Naive B cell (primary cell): Measurements from ENCODE around the gene IQCH. TPM values are rescaled to one million over a fixed set of nuclear protein-coding genes. Genes with fewer than 3 reads are reported as not detected.
"Not testable (repeated sequence)": the region's sequence is repeated elsewhere in the genome, so short reads cannot be mapped to it uniquely, and the experiment has no call there.

ENCODE experiments used
- ATAC-seq, 2 donors: fragments of 150-1000 bp; cut with Tn5 transposase; 2 replicates each; pipeline ENCODE4 v1.10.0; 2021; ENCODE audit warnings: low read depth in 2 of 2, mild to moderate bottlenecking in 2 of 2, moderate library complexity in 2 of 2
- DNase-seq: peaks from one replicate; pipeline ENCODE4 v3.0.0; 2022
- H3K27ac Mint-ChIP-seq, 6 donors: one replicate each; pipeline ENCODE4 v1.8.0; 2020 to 2022; ENCODE audit warnings: mild to moderate bottlenecking in 6 of 6, mixed read lengths in 6 of 6, moderate library complexity in 5 of 6, inconsistent platforms in 2 of 6
- H3K27me3 Mint-ChIP-seq, 3 donors: one replicate each; pipeline ENCODE4 v1.8.0; 2021 to 2022; ENCODE audit warnings: mixed read lengths in 3 of 3, mild to moderate bottlenecking in 1 of 3
- H3K36me3 Mint-ChIP-seq, 2 donors: one replicate each; pipeline ENCODE4 v1.8.0; 2020 to 2022; ENCODE audit warnings: mixed read lengths in 2 of 2, inconsistent platforms in 1 of 2, mild to moderate bottlenecking in 1 of 2
- H3K4me1 Mint-ChIP-seq, 3 donors: one replicate each; pipeline ENCODE4 v1.8.0; 2020 to 2022; ENCODE audit warnings: mixed read lengths in 3 of 3, inconsistent platforms in 1 of 3, mild to moderate bottlenecking in 1 of 3, moderate library complexity in 1 of 3
- H3K4me3 Mint-ChIP-seq, 8 donors: one replicate each; pipeline ENCODE4 v1.8.0; 2020 to 2022; ENCODE audit warnings: mild to moderate bottlenecking in 8 of 8, mixed read lengths in 8 of 8, moderate library complexity in 8 of 8, inconsistent platforms in 2 of 8
- H3K9me3 Mint-ChIP-seq, 7 donors: one replicate each; pipeline ENCODE4 v1.8.0; 2020 to 2022; ENCODE audit warnings: mixed read lengths in 7 of 7, mild to moderate bottlenecking in 5 of 7, inconsistent platforms in 2 of 7, moderate library complexity in 1 of 7
- polyA plus RNA-seq, 6 donors: library from polyadenylated mRNA; unstranded; fragments of 300-500 nt; fragmentation: Illumina TruSeq; gene quantifications; one replicate each; pipeline ENCODE4 v1.2.3, GENCODE V29; 2021; ENCODE audit warnings: low read depth in 6 of 6

The IQCH gene
- polyA plus RNA-seq, 6 donors from 2014 or later, result 0.23 to 0.30 TPM; not detected in 4

DNA sequence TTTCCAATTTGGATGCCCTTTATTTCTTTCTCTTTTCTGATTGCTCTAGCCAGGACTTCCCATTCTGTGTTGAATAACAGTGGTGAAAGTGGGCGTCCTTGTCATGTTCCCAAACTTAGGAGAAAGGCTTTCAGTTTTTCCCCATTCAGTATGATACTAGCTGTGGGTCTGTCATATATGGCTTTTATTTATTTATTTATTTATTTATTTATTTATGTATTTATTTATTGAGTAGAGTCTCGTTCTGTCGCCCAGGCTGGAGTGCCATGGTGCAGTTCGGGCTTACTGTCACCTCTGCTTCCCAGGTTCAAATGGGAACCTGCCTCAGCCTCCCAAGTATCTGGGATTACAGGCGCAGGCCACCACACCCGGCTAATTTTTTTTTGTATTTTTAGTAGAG is 31.8 kb downstream of the IQCH start:
- not testable (repeated sequence) for H3K4me1 Mint-ChIP-seq, H3K36me3 Mint-ChIP-seq, DNase-seq, H3K27me3 Mint-ChIP-seq, H3K27ac Mint-ChIP-seq, ATAC-seq, H3K4me3 Mint-ChIP-seq
- peaks cover 0 to 11% (median 3%) of the 10 kb centered on the region in 7 donors for H3K9me3 Mint-ChIP-seq

- H3K27me3 Mint-ChIP-seq, result peaks cover 0 to 3% (median 0%) of the 10 kb centered on the region in 3 donors
- no peak for ATAC-seq
- peaks cover 0 to 4% of the 10 kb centered on the region in 2 donors for H3K36me3 Mint-ChIP-seq
- DNase-seq, result no peak
- H3K4me1 Mint-ChIP-seq, result no peaks in the 10 kb centered on the region
- H3K27ac Mint-ChIP-seq, result no peak overlapping the region
- H3K4me3 Mint-ChIP-seq, result no peak overlapping the region
- peaks cover 0 to 8% (median 2%) of the 10 kb centered on the region in 7 donors for H3K9me3 Mint-ChIP-seq
Measured at GRCh38 chr15:67290319-67290718, 35.7 kb downstream of the IQCH start.

DNA sequence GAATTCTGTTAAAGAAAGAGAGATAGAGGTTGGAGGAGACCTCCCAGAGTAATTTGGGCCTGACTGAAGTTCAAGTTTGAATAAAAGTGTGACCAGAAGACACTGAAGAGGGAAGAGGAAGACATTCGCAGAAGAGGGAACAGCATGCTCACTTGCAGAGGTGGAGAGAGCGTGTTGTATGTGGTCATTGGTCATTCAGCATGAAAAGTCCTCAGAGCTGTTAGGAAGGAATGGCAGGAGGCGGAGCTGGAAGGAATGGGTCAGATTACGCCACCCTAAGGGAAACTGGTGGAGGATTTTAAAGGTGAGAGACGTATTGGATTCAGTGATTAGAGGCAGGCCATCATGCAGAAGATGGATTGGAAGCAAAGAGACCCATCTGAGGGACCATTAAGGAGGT is 41.6 kb downstream of the IQCH start:
- H3K27ac Mint-ChIP-seq, result peak overlapping the region in 2 of 6 donors; percentile 50 to 62
- DNase-seq (no peak), ATAC-seq (no peak)
- H3K36me3 Mint-ChIP-seq, result no peaks in the 10 kb centered on the region
- H3K9me3 Mint-ChIP-seq, result no peaks in the 10 kb centered on the region
- peak overlapping the region in 4 of 8 donors; percentile 3 to 47 (median 20) for H3K4me3 Mint-ChIP-seq
- no peaks in the 10 kb centered on the region for H3K27me3 Mint-ChIP-seq
- peaks cover 11 to 19% (median 16%) of the 10 kb centered on the region in 3 donors for H3K4me1 Mint-ChIP-seq

GRCh38 chr15:67296684-67297083 is 42.1 kb downstream of the IQCH start:
- H3K4me3 Mint-ChIP-seq, result peak overlapping the region in 1 of 8 donors; percentile 4
- no peaks in the 10 kb centered on the region for H3K27me3 Mint-ChIP-seq
- H3K36me3 Mint-ChIP-seq, result no peaks in the 10 kb centered on the region
- peak; percentile 73 to 86 for ATAC-seq
- DNase-seq, result peak; percentile 11
- H3K4me1 Mint-ChIP-seq, result peaks cover 11 to 19% (median 16%) of the 10 kb centered on the region in 3 donors
- H3K27ac Mint-ChIP-seq, result peak overlapping the region in 1 of 6 donors; percentile 50
- no peaks in the 10 kb centered on the region for H3K9me3 Mint-ChIP-seq

DNA sequence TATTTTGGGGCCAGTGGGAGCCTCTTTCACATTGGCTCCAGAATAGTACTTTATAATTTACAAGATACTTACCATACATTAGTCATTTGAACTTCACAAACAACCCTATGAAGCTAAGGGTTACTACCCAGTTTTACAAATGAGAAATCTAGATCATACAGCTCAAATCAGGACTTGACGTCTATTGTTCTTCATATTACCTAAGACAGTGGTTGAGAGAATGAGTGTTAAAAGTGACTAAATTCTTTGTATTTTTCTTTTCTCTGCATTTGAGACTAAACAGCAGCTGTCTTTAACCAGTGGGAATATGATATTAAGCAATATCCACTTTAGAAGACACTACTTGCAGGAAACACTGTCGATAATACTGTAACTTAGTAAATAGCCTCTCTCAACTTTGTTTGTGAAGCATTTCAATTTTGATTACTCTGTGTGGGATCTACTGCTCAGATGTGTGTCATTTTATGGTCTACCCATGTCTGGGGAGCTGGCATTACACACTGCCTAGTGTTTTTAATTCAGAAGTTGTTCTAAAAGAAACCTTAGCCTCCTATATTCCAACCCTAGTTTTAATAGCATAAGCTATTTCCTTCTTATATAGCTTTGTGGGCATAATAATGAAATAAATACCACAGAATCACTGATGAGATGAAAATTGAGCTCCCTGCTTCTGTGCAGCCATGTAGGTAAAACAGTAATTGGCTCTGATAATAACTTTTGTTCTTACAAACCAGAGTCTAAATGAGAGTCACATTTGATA is 45.9 kb downstream of the IQCH start:
- Mint-ChIP-seq H3K9me3 (no peaks in the 10 kb centered on the region), H3K4me3 (no peak overlapping the region), H3K27me3 (no peaks in the 10 kb centered on the region), H3K36me3 (no peaks in the 10 kb centered on the region), H3K4me1 (peaks cover 11 to 19% (median 16%) of the 10 kb centered on the region in 3 donors), H3K27ac (no peak overlapping the region)
- no peak for DNase-seq
- ATAC-seq, result no peak

DNA sequence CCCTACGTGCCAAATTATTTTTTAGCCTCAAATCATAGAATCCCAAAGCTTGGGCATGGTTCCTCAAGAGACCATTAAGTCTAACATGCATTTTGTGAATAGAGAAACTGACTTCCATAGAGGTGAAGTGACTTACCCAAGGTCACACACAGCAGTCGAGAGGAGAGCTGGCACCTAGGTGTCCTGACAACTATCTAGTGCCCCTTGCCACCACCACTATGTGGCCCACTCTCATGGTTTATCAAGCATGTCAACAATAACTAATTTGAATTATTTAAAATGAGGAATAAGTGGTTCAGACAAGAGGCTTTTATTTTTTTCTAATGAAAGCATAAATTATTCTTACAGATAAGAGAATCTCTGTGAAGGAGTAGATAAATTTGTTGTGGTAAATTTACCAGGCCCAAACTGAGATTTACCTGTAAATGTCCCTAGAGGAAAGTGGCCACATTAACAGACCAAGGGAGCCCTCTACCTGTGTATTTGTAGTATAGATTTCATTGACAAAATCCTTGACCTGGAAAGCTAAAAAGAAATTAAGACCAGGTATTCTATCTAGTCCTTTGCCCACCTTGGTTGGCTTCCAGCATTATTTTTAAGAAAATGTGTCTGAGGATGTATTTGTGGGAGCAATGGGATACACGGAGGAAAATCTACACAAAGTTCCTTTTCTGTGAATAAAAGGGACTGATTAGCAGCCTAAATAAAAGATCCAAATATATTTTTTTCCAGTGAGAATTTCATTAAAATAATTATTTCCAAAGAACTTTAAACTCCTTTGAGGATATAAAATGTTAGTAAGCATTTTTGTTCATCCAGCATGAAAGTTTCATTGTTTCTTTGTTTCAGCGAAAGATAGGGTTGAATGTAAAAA is 49.1 kb downstream of the IQCH start:
- peak; percentile 26 for DNase-seq
- H3K4me1 Mint-ChIP-seq, result no peaks in the 10 kb centered on the region
- H3K4me3 Mint-ChIP-seq, result no peak overlapping the region
- no peaks in the 10 kb centered on the region for H3K9me3 Mint-ChIP-seq
- H3K27ac Mint-ChIP-seq, result no peak overlapping the region
- H3K36me3 Mint-ChIP-seq, result no peaks in the 10 kb centered on the region
- no peaks in the 10 kb centered on the region for H3K27me3 Mint-ChIP-seq
- ATAC-seq, result peak; percentile 20 to 43

- H3K4me1 Mint-ChIP-seq, result no peaks in the 10 kb centered on the region
- no peak for ATAC-seq
- no peaks in the 10 kb centered on the region for H3K9me3 Mint-ChIP-seq
- no peak overlapping the region for H3K4me3 Mint-ChIP-seq
- H3K27ac Mint-ChIP-seq, result no peak overlapping the region
- no peak for DNase-seq
- H3K36me3 Mint-ChIP-seq, result no peaks in the 10 kb centered on the region
- H3K27me3 Mint-ChIP-seq, result no peaks in the 10 kb centered on the region
Measured at GRCh38 chr15:67304778-67305177, 50.2 kb downstream of the IQCH start.

- Mint-ChIP-seq H3K27ac (no peak overlapping the region), H3K4me1 (no peaks in the 10 kb centered on the region), H3K36me3 (no peaks in the 10 kb centered on the region), H3K4me3 (no peak overlapping the region), H3K27me3 (no peaks in the 10 kb centered on the region), H3K9me3 (no peaks in the 10 kb centered on the region)
- DNase-seq (no peak), ATAC-seq (no peak)
Measured at GRCh38 chr15:67305506-67305905, 50.9 kb downstream of the IQCH start.

- DNase-seq (no peak), ATAC-seq (no peak)
- no peaks in the 10 kb centered on the region for H3K9me3 Mint-ChIP-seq
- H3K27ac Mint-ChIP-seq, result no peak overlapping the region
- no peaks in the 10 kb centered on the region for H3K27me3 Mint-ChIP-seq
- H3K36me3 Mint-ChIP-seq, result no peaks in the 10 kb centered on the region
- H3K4me1 Mint-ChIP-seq, result no peaks in the 10 kb centered on the region
- no peak overlapping the region for H3K4me3 Mint-ChIP-seq
Measured at GRCh38 chr15:67307156-67307555, 52.6 kb downstream of the IQCH start.

GRCh38 chr15:67307889-67308597 is 53.5 kb downstream of the IQCH start:
- H3K27me3 Mint-ChIP-seq, result no peaks in the 10 kb centered on the region
- DNase-seq, result no peak
- peak overlapping the region in 1 of 6 donors; percentile 10 for H3K27ac Mint-ChIP-seq
- H3K4me1 Mint-ChIP-seq, result no peaks in the 10 kb centered on the region
- ATAC-seq, result no peak
- no peaks in the 10 kb centered on the region for H3K9me3 Mint-ChIP-seq
- H3K4me3 Mint-ChIP-seq, result no peak overlapping the region
- H3K36me3 Mint-ChIP-seq, result no peaks in the 10 kb centered on the region

DNA sequence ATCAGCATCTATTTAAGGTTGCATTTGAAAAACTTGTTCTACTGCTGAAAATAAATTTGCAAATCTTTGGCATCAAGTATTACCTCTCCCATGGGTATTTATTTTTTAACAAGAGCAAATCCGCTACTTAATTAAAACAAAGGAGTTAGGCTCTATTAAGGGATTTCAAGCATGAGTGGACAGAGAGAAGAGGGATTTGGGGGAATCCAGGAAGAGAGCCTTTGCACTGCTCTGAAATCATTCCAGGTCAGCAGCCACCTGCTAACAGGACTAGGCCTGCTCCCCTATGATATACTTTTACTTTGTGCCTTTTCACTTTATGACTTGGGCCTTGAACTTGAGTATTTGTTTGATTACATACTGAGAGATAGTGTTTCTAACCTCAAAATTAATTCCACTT is 57.1 kb downstream of the IQCH start:
- ATAC-seq, result no peak
- H3K27ac Mint-ChIP-seq, result no peak overlapping the region
- DNase-seq, result no peak
- no peak overlapping the region for H3K4me3 Mint-ChIP-seq
- H3K4me1 Mint-ChIP-seq, result no peaks in the 10 kb centered on the region
- no peaks in the 10 kb centered on the region for H3K9me3 Mint-ChIP-seq
- H3K36me3 Mint-ChIP-seq, result no peaks in the 10 kb centered on the region
- no peaks in the 10 kb centered on the region for H3K27me3 Mint-ChIP-seq

DNA sequence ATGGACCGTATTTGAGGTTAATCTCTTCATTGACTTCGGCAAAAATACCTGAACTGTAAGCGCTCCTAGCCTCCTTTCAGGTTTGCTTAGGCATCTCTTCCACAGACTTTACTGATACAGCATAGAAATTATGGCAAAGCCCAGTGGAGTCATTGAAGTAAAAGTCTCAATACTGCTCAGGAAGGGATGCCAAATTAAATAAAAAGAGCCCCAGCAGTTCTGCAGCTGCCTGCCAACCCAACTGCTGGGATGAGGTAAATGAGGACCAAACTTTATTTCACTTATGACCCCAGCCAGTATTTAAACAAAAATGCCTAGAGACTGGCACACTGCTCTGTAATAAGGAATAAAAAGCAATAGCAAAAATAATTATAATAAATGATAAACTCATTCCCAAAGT is 65.4 kb downstream of the IQCH start:
- no peak for DNase-seq
- Mint-ChIP-seq H3K4me3 (no peak overlapping the region), H3K4me1 (peaks cover 0 to 4% (median 0%) of the 10 kb centered on the region in 3 donors), H3K9me3 (peaks cover 0 to 4% (median 0%) of the 10 kb centered on the region in 7 donors), H3K36me3 (no peaks in the 10 kb centered on the region), H3K27ac (no peak overlapping the region), H3K27me3 (peaks cover 10 to 18% (median 18%) of the 10 kb centered on the region in 3 donors)
- ATAC-seq, result no peak

- H3K4me3 Mint-ChIP-seq, result no peak overlapping the region
- no peaks in the 10 kb centered on the region for H3K36me3 Mint-ChIP-seq
- ATAC-seq, result no peak
- H3K4me1 Mint-ChIP-seq, result peaks cover 0 to 4% (median 0%) of the 10 kb centered on the region in 3 donors
- H3K9me3 Mint-ChIP-seq, result peaks cover 0 to 4% (median 0%) of the 10 kb centered on the region in 7 donors
- H3K27ac Mint-ChIP-seq, result peak overlapping the region in 1 of 6 donors; percentile 37
- H3K27me3 Mint-ChIP-seq, result peaks cover 10 to 18% (median 18%) of the 10 kb centered on the region in 3 donors
- no peak for DNase-seq
Measured at GRCh38 chr15:67321352-67321751, 66.8 kb downstream of the IQCH start.
